H9 (cell line): ENCODE results near the gene TMEM69. TPM values are rescaled to one million over a fixed set of nuclear protein-coding genes. Genes with fewer than 3 reads are reported as not detected.

Experiments used
- DNase-seq: peaks from one replicate; pipeline ENCODE4 v3.0.0-alpha.2; 2017
- H2AFZ ChIP-seq: one replicate; pipeline ENCODE4 v1.6.1; 2013; ENCODE audit warnings: mild to moderate bottlenecking, low read length, control low read depth, moderate library complexity
- H2AK5ac ChIP-seq: 2 replicates; pipeline ENCODE4 v1.6.1; 2013; ENCODE audit warnings: low read length, control low read depth, mixed read lengths; ENCODE audit not compliant: insufficient read length
- H2BK120ac ChIP-seq: one replicate; pipeline ENCODE4 v1.6.1; 2013; ENCODE audit warnings: low read depth, mild to moderate bottlenecking, low read length, control low read depth, inconsistent platforms; ENCODE audit not compliant: poor library complexity, severe bottlenecking
- H2BK12ac ChIP-seq: 2 replicates; pipeline ENCODE4 v1.6.1; 2013; ENCODE audit warnings: low read length, control low read depth, mixed read lengths, low read depth; ENCODE audit not compliant: insufficient read length
- H2BK15ac ChIP-seq: 2 replicates; pipeline ENCODE4 v1.6.1; 2013; ENCODE audit warnings: low read depth, low read length, control low read depth
- H2BK20ac ChIP-seq: one replicate; pipeline ENCODE4 v1.6.1; 2013; ENCODE audit warnings: low read depth, mild to moderate bottlenecking, low read length, control low read depth, inconsistent platforms; ENCODE audit not compliant: poor library complexity, severe bottlenecking
- H2BK5ac ChIP-seq: 2 replicates; pipeline ENCODE4 v1.6.1; 2013; ENCODE audit warnings: low read length, control low read depth, mixed read lengths; ENCODE audit not compliant: insufficient read length
- H3K14ac ChIP-seq: 2 replicates; pipeline ENCODE4 v1.6.1; 2013; ENCODE audit warnings: low read length, control low read depth; ENCODE audit not compliant: insufficient read depth
- H3K18ac ChIP-seq: 2 replicates; pipeline ENCODE4 v1.6.1; 2013; ENCODE audit warnings: low read depth, mild to moderate bottlenecking, mixed read lengths, low read length, control low read depth; ENCODE audit not compliant: insufficient read length
- H3K23ac ChIP-seq: 2 replicates; pipeline ENCODE4 v1.6.1; 2013; ENCODE audit warnings: low read length, control low read depth, mixed read lengths, low read depth; ENCODE audit not compliant: insufficient read length
- H3K23me2 ChIP-seq: 2 replicates; pipeline ENCODE4 v1.6.1; 2013; ENCODE audit warnings: low read depth, mild to moderate bottlenecking, mixed read lengths, low read length, control low read depth; ENCODE audit not compliant: insufficient read length, poor library complexity, severe bottlenecking
- H3K27ac ChIP-seq: 2 replicates; pipeline ENCODE4 v1.5.1; 2013; ENCODE audit warnings: low read length, control low read depth, mixed read lengths, low read depth; ENCODE audit not compliant: insufficient read length
- H3K27me3 ChIP-seq: 2 replicates; pipeline ENCODE4 v1.6.1; 2013; ENCODE audit warnings: low read length, control low read depth, inconsistent platforms; ENCODE audit not compliant: insufficient read depth
- H3K4ac ChIP-seq: 2 replicates; pipeline ENCODE4 v1.6.1; 2013; ENCODE audit warnings: low read depth, mild to moderate bottlenecking, control low read depth, inconsistent platforms, low read length, moderate library complexity
- H3K4me1 ChIP-seq: 2 replicates; pipeline ENCODE4 v1.6.1; 2013; ENCODE audit warnings: low read length, control low read depth, inconsistent platforms; ENCODE audit not compliant: insufficient read depth
- H3K4me2 ChIP-seq: 2 replicates; pipeline ENCODE4 v1.6.1; 2013; ENCODE audit warnings: low read length, control low read depth, mixed read lengths; ENCODE audit not compliant: insufficient read length, insufficient read depth
- H3K56ac ChIP-seq: 2 replicates; pipeline ENCODE4 v1.6.1; 2013; ENCODE audit warnings: low read depth, mild to moderate bottlenecking, mixed read lengths, low read length, control low read depth; ENCODE audit not compliant: insufficient read length
- H3K79me1 ChIP-seq: 2 replicates; pipeline ENCODE4 v1.6.1; 2013; ENCODE audit warnings: low read depth, mild to moderate bottlenecking, moderate library complexity, low read length, control low read depth, inconsistent platforms; ENCODE audit not compliant: insufficient read depth, poor library complexity, severe bottlenecking
- H3K79me2 ChIP-seq: 2 replicates; pipeline ENCODE4 v1.6.1; 2013; ENCODE audit warnings: low read length, control low read depth, inconsistent platforms; ENCODE audit not compliant: insufficient read depth
- H3K9ac ChIP-seq: 2 replicates; pipeline ENCODE4 v1.6.1; 2013; ENCODE audit warnings: low read length, control low read depth, mixed read lengths; ENCODE audit not compliant: insufficient read length; ENCODE audit errors: extremely low read depth
- H3K9me3 ChIP-seq: one replicate; pipeline ENCODE4 v1.6.1; 2013; ENCODE audit warnings: low read depth, low read length, inconsistent platforms; ENCODE audit not compliant: control insufficient read depth
- H3T11ph ChIP-seq: one replicate; pipeline ENCODE4 v1.6.1; 2013; ENCODE audit warnings: mild to moderate bottlenecking, low read length, control low read depth, inconsistent platforms
- H4K20me1 ChIP-seq: one replicate; pipeline ENCODE4 v1.6.1; 2013; ENCODE audit not compliant: control insufficient read depth, insufficient read length, insufficient read depth
- H4K5ac ChIP-seq: 2 replicates; pipeline ENCODE4 v1.6.1; 2013; ENCODE audit warnings: low read depth, mild to moderate bottlenecking, mixed read lengths, low read length, control low read depth; ENCODE audit not compliant: insufficient read length
- H4K8ac ChIP-seq: replicated peaks from 2 replicates; pipeline ENCODE4 v1.6.1; 2013; ENCODE audit warnings: low read length, control low read depth, mixed read lengths, low read depth; ENCODE audit not compliant: insufficient read length
- H4K91ac ChIP-seq: 2 replicates; pipeline ENCODE4 v1.6.1; 2013; ENCODE audit warnings: low read depth, mild to moderate bottlenecking, moderate library complexity, mixed read lengths, low read length, control low read depth; ENCODE audit not compliant: insufficient read length
- H3K27ac Mint-ChIP-seq, 3 experiments: 2 replicates in 2 of 3; 3 replicates in 1 of 3; pipeline ENCODE4 v1.8.0; 2020 to 2021; ENCODE audit warnings: mixed read lengths in 3 of 3, mild to moderate bottlenecking in 1 of 3, moderate library complexity in 1 of 3
- H3K27me3 Mint-ChIP-seq: 2 replicates; pipeline ENCODE4 v1.8.0; 2021; ENCODE audit warnings: low read depth, mild to moderate bottlenecking, moderate library complexity, mixed read lengths
- H3K36me3 Mint-ChIP-seq, 3 experiments: 2 replicates in 2 of 3; 3 replicates in 1 of 3; pipeline ENCODE4 v1.8.0; 2020 to 2021; ENCODE audit warnings: low read depth in 3 of 3, mixed read lengths in 3 of 3; ENCODE audit not compliant: insufficient read depth in 1 of 3
- H3K4me1 Mint-ChIP-seq, 2 experiments: 2 replicates each; pipeline ENCODE4 v1.8.0; 2020; ENCODE audit warnings: mixed read lengths in 2 of 2
- H3K4me3 Mint-ChIP-seq, 2 experiments: 2 replicates in 1 of 2; 3 replicates in 1 of 2; pipeline ENCODE4 v1.8.0; 2020 to 2021; ENCODE audit warnings: mild to moderate bottlenecking in 2 of 2, mixed read lengths in 2 of 2, moderate library complexity in 1 of 2
- H3K9me3 Mint-ChIP-seq, 2 experiments: 2 replicates in 1 of 2; 3 replicates in 1 of 2; pipeline ENCODE4 v1.8.0; 2020; ENCODE audit warnings: mild to moderate bottlenecking in 2 of 2, mixed read lengths in 2 of 2, moderate library complexity in 1 of 2
- WGBS: extraction: QIAGEN DNeasy Blood & Tissue Kit; methylation state at CpG from one replicate; pipeline ENCODE4 v1.1.7; 2013; ENCODE audit warnings: missing lambda C conversion rate, low lambda C conversion rate, mixed read lengths; ENCODE audit not compliant: insufficient read length; ENCODE audit errors: extremely low coverage; 5-methylcytosine and 5-hydroxymethylcytosine counted together
- total RNA-seq: library from RNA; stranded (reverse); gene quantifications from 2 replicates; pipeline ENCODE4 v1.2.1, GENCODE V29; 2021
- TF ChIP-seq, protein P1 (sequence below): fragments of 200-600 bp; sonication (generic); conservative IDR thresholded peaks from 3 replicates; pipeline ENCODE4 v1.8.0; 2021; ENCODE audit warnings: antibody characterized with exemption, mild to moderate bottlenecking

TMEM69 gene
- total RNA-seq, 1 experiment from 2014 or later = 30.7 TPM

DNA sequence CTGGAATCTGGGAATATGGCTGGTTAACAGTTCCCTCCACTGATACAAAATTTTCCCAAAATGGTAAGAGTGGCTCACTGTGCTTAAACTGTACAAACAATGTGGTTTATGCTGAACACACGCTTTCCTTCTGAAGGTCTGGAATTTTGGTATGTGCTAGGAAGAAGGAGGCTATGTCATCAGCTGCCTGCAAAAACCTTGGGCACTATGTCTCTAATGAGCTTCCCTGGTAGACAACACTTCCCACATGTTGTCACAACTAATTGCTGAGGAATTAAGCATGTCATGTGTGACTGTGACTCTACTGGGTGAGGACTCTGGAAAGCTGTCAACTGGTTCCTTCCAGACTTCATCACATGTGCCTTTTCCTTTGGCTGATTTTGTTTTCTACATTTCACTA, 33.2 kb downstream of the TMEM69 start:
- Histone ChIP-seq H2AK5ac (no peak overlapping the region), H3K9ac (no peak overlapping the region), H4K5ac (no peak overlapping the region), H2BK15ac (no peak overlapping the region), H3K4ac (no peak overlapping the region), H3K18ac (no peak overlapping the region), H2AFZ (no peak overlapping the region), H3K4me2 (no peak overlapping the region), H3K79me2 (no peaks in the 10 kb centered on the region), H4K20me1 (no peaks in the 10 kb centered on the region), H3K23me2 (no peaks in the 10 kb centered on the region), H3K4me1 (no peaks in the 10 kb centered on the region), H3T11ph (no peak overlapping the region), H3K23ac (no peak overlapping the region), H3K27me3 (no peaks in the 10 kb centered on the region), H3K14ac (no peak overlapping the region), H4K8ac (no peak overlapping the region), H4K91ac (no peak overlapping the region), H3K79me1 (no peaks in the 10 kb centered on the region), H3K9me3 (no peaks in the 10 kb centered on the region), H2BK120ac (no peak overlapping the region), H2BK5ac (no peak overlapping the region), H2BK12ac (no peak overlapping the region), H2BK20ac (no peak overlapping the region), H3K56ac (no peak overlapping the region), H3K27ac (no peak overlapping the region)
- Mint-ChIP-seq H3K27me3 (no peaks in the 10 kb centered on the region), H3K4me1 (peaks cover 0 to 4% of the 10 kb centered on the region in 2 experiments; a peak in 2 of 4 replicates), H3K9me3 (no peaks in the 10 kb centered on the region; a peak in 1 of 5 replicates), H3K4me3 (no peak overlapping the region), H3K27ac (no peak overlapping the region), H3K36me3 (peaks cover 0 to 9% (median 2%) of the 10 kb centered on the region in 3 experiments; a peak in 3 of 7 replicates)
- no peak for DNase-seq
- no CpG with 5 or more reads among the region's 1 CpG for WGBS
- TF ChIP-seq, protein P1, sequence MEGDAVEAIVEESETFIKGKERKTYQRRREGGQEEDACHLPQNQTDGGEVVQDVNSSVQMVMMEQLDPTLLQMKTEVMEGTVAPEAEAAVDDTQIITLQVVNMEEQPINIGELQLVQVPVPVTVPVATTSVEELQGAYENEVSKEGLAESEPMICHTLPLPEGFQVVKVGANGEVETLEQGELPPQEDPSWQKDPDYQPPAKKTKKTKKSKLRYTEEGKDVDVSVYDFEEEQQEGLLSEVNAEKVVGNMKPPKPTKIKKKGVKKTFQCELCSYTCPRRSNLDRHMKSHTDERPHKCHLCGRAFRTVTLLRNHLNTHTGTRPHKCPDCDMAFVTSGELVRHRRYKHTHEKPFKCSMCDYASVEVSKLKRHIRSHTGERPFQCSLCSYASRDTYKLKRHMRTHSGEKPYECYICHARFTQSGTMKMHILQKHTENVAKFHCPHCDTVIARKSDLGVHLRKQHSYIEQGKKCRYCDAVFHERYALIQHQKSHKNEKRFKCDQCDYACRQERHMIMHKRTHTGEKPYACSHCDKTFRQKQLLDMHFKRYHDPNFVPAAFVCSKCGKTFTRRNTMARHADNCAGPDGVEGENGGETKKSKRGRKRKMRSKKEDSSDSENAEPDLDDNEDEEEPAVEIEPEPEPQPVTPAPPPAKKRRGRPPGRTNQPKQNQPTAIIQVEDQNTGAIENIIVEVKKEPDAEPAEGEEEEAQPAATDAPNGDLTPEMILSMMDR = no peak
